Measurements from ENCODE around the gene FXYD5.

DNA sequence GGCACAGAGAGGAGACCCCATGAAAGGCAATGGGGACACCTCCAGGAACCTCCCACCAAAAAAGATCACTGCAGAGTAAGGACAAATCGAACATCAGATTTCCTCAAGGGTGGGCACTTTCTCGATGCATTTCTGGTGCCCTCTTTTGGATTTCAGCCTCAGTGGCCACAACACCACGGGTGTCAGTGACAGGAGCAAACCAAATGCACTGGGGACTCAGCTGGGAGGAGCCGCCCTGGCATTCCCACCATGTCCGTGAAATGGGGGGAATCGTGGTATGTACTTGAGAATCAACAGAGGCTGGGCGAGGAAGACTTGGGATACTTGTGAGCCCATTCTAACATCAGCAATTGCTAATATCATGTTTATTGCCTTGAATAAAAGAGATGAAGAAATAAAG lies 57.7 kb downstream of the FXYD5 start:
- no peak for TF ChIP-seq CTCF (conservative IDR thresholded peaks at IDR 0.05 in 1 of 2, IDR thresholded peaks at IDR 0.05 in 1 of 2; ENCODE audit: extremely low read depth in 1 of 2, insufficient read depth in 1 of 2, low read depth in 1 of 2, low read length in 2 of 2)
- no peak for TF ChIP-seq EZH2 (IDR thresholded peaks at IDR 0.05; ENCODE audit: borderline replicate concordance, low read length)

All from mammary epithelial cell (primary cell).